ENCODE data around the gene ADAMTS8.

Gene ADAMTS8

DNA sequence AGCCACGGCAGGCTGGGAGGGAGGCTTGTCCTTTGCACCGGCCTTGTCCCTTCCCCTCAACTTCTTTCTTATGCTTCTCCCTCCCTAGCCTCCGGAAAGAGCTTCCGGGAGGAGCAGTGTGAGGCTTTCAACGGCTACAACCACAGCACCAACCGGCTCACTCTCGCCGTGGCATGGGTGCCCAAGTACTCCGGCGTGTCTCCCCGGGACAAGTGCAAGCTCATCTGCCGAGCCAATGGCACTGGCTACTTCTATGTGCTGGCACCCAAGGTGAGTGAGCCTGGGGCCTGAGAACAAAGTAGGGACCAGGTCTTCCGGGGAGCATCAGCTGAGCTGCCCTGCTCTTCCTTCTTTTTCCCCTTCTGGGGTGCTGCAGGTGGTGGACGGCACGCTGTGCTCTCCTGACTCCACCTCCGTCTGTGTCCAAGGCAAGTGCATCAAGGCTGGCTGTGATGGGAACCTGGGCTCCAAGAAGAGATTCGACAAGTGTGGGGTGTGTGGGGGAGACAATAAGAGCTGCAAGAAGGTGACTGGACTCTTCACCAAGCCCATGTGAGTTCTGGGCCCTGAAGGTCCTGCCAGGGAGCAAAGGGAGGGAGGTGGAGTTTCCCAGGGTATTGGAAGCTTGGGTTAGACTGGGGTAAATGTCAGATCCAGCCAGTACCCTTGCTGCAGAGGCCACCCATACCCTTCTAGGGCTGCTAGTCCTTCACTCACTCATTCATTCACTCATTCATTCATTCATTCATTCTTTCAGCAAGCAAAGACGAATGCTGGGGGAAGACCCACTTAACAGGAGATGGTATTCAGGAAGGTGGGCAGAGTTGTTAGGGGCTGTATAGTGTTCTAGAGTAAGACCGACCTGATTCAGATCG is 42.7 kb upstream of the ADAMTS8 start:
- DNase-seq, result no peak
- Mint-ChIP-seq H3K27me3 (no peaks in the 10 kb centered on the region), H3K4me1 (ENCODE audit: low read depth) (no peaks in the 10 kb centered on the region), H3K9me3 (no peaks in the 10 kb centered on the region), H3K4me3 (no peak overlapping the region), H3K36me3 (ENCODE audit: low read depth) (no peaks in the 10 kb centered on the region), H3K27ac (no peak overlapping the region)

GRCh38 chr11:130469181-130469580 is 40.8 kb upstream of the ADAMTS8 start:
- H3K9me3 Mint-ChIP-seq, result no peaks in the 10 kb centered on the region
- H3K36me3 Mint-ChIP-seq (ENCODE audit: low read depth), result no peaks in the 10 kb centered on the region
- no peaks in the 10 kb centered on the region for H3K4me1 Mint-ChIP-seq (ENCODE audit: low read depth)
- no peak overlapping the region for H3K27ac Mint-ChIP-seq
- H3K4me3 Mint-ChIP-seq, result no peak overlapping the region
- DNase-seq, result no peak
- no peaks in the 10 kb centered on the region for H3K27me3 Mint-ChIP-seq

GRCh38 chr11:130467116-130467900 is 38.9 kb upstream of the ADAMTS8 start:
- H3K27ac Mint-ChIP-seq, result no peak overlapping the region
- no peaks in the 10 kb centered on the region for H3K4me1 Mint-ChIP-seq (ENCODE audit: low read depth)
- H3K27me3 Mint-ChIP-seq, result no peaks in the 10 kb centered on the region
- H3K36me3 Mint-ChIP-seq (ENCODE audit: low read depth), result no peaks in the 10 kb centered on the region
- no peaks in the 10 kb centered on the region for H3K9me3 Mint-ChIP-seq
- H3K4me3 Mint-ChIP-seq, result no peak overlapping the region
- no peak for DNase-seq

DNA sequence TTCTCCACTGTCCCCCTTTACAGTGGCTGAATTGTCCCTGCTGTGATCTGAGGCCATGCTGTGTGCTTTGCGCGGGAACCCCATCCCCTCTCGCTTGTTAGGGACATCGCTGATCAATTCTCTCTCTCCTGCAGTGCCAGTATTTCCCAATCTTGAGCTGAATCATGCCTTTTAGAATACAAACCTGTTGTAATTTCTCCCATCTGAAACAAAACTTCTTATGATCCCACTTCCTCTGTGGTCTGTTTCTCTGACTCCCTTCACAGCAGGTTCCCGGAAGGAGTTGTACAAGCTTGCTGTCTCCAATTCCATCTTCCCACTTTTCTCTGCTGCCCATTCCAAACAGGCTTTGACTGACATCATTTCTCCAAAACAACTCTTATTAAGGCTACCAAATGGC is 36.9 kb upstream of the ADAMTS8 start:
- Mint-ChIP-seq H3K27ac (no peak overlapping the region), H3K4me1 (ENCODE audit: low read depth) (no peaks in the 10 kb centered on the region), H3K36me3 (ENCODE audit: low read depth) (no peaks in the 10 kb centered on the region), H3K4me3 (no peak overlapping the region), H3K9me3 (no peaks in the 10 kb centered on the region), H3K27me3 (no peaks in the 10 kb centered on the region)
- DNase-seq, result no peak

- no peaks in the 10 kb centered on the region for H3K4me1 Mint-ChIP-seq (ENCODE audit: low read depth)
- H3K4me3 Mint-ChIP-seq, result no peak overlapping the region
- DNase-seq, result no peak
- H3K27me3 Mint-ChIP-seq, result no peaks in the 10 kb centered on the region
- no peak overlapping the region for H3K27ac Mint-ChIP-seq
- H3K36me3 Mint-ChIP-seq (ENCODE audit: low read depth), result no peaks in the 10 kb centered on the region
- no peaks in the 10 kb centered on the region for H3K9me3 Mint-ChIP-seq
Observed at GRCh38 chr11:130464291-130464812, 35.9 kb upstream of the ADAMTS8 start.

DNA sequence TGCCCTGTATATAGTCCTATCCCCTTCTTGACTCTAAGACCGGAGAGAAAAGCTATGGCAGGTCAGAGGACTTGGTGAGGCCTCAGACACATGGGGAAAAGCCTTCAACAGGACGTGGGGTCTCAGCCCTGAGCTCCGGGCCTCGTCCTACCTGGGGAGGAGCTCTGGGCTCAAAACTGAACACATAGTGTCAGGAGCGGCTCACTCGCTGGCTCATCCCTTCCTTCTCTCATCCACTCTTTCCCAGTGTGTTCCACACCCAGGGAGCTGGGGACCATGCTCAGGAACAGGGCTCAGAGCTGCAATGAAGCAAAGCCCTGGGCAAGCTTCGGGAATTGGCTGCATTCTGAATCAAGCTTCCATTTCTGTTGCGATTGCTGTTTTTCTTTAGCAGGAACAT is 34.5 kb upstream of the ADAMTS8 start:
- Mint-ChIP-seq H3K27ac (no peak overlapping the region), H3K27me3 (no peaks in the 10 kb centered on the region), H3K9me3 (no peaks in the 10 kb centered on the region), H3K36me3 (ENCODE audit: low read depth) (no peaks in the 10 kb centered on the region), H3K4me3 (no peak overlapping the region), H3K4me1 (ENCODE audit: low read depth) (no peaks in the 10 kb centered on the region)
- no peak for DNase-seq

- H3K4me3 Mint-ChIP-seq, result no peak overlapping the region
- no peaks in the 10 kb centered on the region for H3K4me1 Mint-ChIP-seq (ENCODE audit: low read depth)
- H3K36me3 Mint-ChIP-seq (ENCODE audit: low read depth), result no peaks in the 10 kb centered on the region
- H3K27me3 Mint-ChIP-seq, result no peaks in the 10 kb centered on the region
- no peak overlapping the region for H3K27ac Mint-ChIP-seq
- no peaks in the 10 kb centered on the region for H3K9me3 Mint-ChIP-seq
- DNase-seq, result no peak
Observed at GRCh38 chr11:130462101-130462885, 33.9 kb upstream of the ADAMTS8 start.

DNA sequence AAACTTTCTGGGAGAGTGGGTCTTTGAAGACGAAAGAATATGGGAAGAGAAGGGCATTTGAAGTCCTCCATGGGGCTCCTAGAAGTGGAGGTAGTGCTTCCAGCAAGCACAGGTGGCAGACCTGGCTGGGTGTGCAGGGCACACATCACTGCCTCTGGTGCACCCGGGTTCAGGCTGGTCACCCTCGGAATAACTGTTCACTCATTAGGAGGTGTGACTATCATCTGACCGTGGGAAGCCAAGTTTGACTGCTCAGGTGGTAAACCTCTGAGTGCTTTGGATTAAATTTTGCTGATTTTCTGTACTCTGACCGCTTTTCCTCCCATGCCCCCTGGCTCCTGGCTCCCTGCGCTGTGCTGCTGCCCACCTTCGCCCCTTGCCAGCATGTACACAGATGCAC is 31.1 kb upstream of the ADAMTS8 start:
- DNase-seq, result no peak
- H3K27me3 Mint-ChIP-seq, result peaks cover 8% of the 10 kb centered on the region
- H3K4me3 Mint-ChIP-seq, result no peak overlapping the region
- no peaks in the 10 kb centered on the region for H3K4me1 Mint-ChIP-seq (ENCODE audit: low read depth)
- H3K36me3 Mint-ChIP-seq (ENCODE audit: low read depth), result no peaks in the 10 kb centered on the region
- no peak overlapping the region for H3K27ac Mint-ChIP-seq
- no peaks in the 10 kb centered on the region for H3K9me3 Mint-ChIP-seq

- H3K27me3 Mint-ChIP-seq, result peaks cover 13% of the 10 kb centered on the region
- DNase-seq, result no peak
- no peaks in the 10 kb centered on the region for H3K4me1 Mint-ChIP-seq (ENCODE audit: low read depth)
- H3K4me3 Mint-ChIP-seq, result no peak overlapping the region
- no peak overlapping the region for H3K27ac Mint-ChIP-seq
- H3K9me3 Mint-ChIP-seq, result no peaks in the 10 kb centered on the region
- H3K36me3 Mint-ChIP-seq (ENCODE audit: low read depth), result no peaks in the 10 kb centered on the region
Observed at GRCh38 chr11:130458410-130458729, 30.0 kb upstream of the ADAMTS8 start.

- no peak overlapping the region for H3K27ac Mint-ChIP-seq
- no peaks in the 10 kb centered on the region for H3K4me1 Mint-ChIP-seq (ENCODE audit: low read depth)
- H3K36me3 Mint-ChIP-seq (ENCODE audit: low read depth), result no peaks in the 10 kb centered on the region
- DNase-seq, result no peak
- H3K9me3 Mint-ChIP-seq, result no peaks in the 10 kb centered on the region
- peaks cover 13% of the 10 kb centered on the region for H3K27me3 Mint-ChIP-seq
- no peak overlapping the region for H3K4me3 Mint-ChIP-seq
Observed at GRCh38 chr11:130457623-130458409, 29.4 kb upstream of the ADAMTS8 start.

GRCh38 chr11:130456286-130456685 is 27.9 kb upstream of the ADAMTS8 start:
- no peaks in the 10 kb centered on the region for H3K36me3 Mint-ChIP-seq (ENCODE audit: low read depth)
- no peak overlapping the region for H3K27ac Mint-ChIP-seq
- no peaks in the 10 kb centered on the region for H3K9me3 Mint-ChIP-seq
- no peaks in the 10 kb centered on the region for H3K4me1 Mint-ChIP-seq (ENCODE audit: low read depth)
- DNase-seq, result no peak
- H3K4me3 Mint-ChIP-seq, result no peak overlapping the region
- peaks cover 17% of the 10 kb centered on the region for H3K27me3 Mint-ChIP-seq

GRCh38 chr11:130455483-130456127 is 27.2 kb upstream of the ADAMTS8 start:
- Mint-ChIP-seq H3K27me3 (peaks cover 24% of the 10 kb centered on the region), H3K36me3 (ENCODE audit: low read depth) (no peaks in the 10 kb centered on the region), H3K4me1 (ENCODE audit: low read depth) (no peaks in the 10 kb centered on the region), H3K4me3 (no peak overlapping the region), H3K9me3 (no peaks in the 10 kb centered on the region), H3K27ac (no peak overlapping the region)
- DNase-seq, result no peak

GRCh38 chr11:130454491-130455252 is 26.3 kb upstream of the ADAMTS8 start:
- no peak overlapping the region for H3K27ac Mint-ChIP-seq
- no peak overlapping the region for H3K4me3 Mint-ChIP-seq
- H3K4me1 Mint-ChIP-seq (ENCODE audit: low read depth), result peaks cover 4% of the 10 kb centered on the region
- peaks cover 34% of the 10 kb centered on the region for H3K27me3 Mint-ChIP-seq
- no peaks in the 10 kb centered on the region for H3K36me3 Mint-ChIP-seq (ENCODE audit: low read depth)
- no peak for DNase-seq
- no peaks in the 10 kb centered on the region for H3K9me3 Mint-ChIP-seq

Data from activated T-cell treated with anti-CD3 and anti-CD28 coated beads, Interleukin-2, amount 50 U/mL, for 24 hours (primary cell).